Right cardiac atrium (tissue), 5 donors: ENCODE measurements around the gene DPY19L3. TPM values are rescaled to one million over a fixed set of nuclear protein-coding genes. Genes with fewer than 3 reads are reported as not detected.
A peak's percentile ranks its signal among the peaks of the same experiment; 100 is the strongest.
"Not testable (repeated sequence)": the region's sequence is repeated elsewhere in the genome, so short reads cannot be mapped to it uniquely, and the experiment has no call there.

Source experiments
- ATAC-seq, 2 donors: fragments of 200-7000 bp; cut with Tn5 transposase; one replicate each; pipeline versions ENCODE4 v1.8.0 to v1.9.1; 2020; ENCODE audit warnings: moderate library complexity in 2 of 2, mild to moderate bottlenecking in 1 of 2
- DNase-seq, 3 donors: peaks; one replicate each; pipeline ENCODE4 v3.0.0-alpha.2; 2020
- H3K27ac ChIP-seq: one replicate; pipeline ENCODE4 v1.5.1; 2013; ENCODE audit warnings: mild to moderate bottlenecking, low read length, control low read depth, moderate library complexity
- H3K27me3 ChIP-seq: one replicate; pipeline ENCODE4 v1.6.1; 2013; ENCODE audit not compliant: control insufficient read depth, insufficient read depth
- H3K4me1 ChIP-seq: one replicate; pipeline ENCODE4 v1.6.1; 2013; ENCODE audit warnings: low read length; ENCODE audit not compliant: control insufficient read depth, insufficient read depth
- H3K4me3 ChIP-seq: one replicate; pipeline ENCODE4 v1.5.1; 2013; ENCODE audit warnings: low read length, control low read depth
- H3K9me3 ChIP-seq: one replicate; pipeline ENCODE4 v1.6.1; 2013; ENCODE audit warnings: low read length; ENCODE audit not compliant: control insufficient read depth
- WGBS: extraction: QIAGEN DNeasy Blood & Tissue Kit; methylation state at CpG from one replicate; pipeline ENCODE4 v1.1.7; 2013; 5-methylcytosine and 5-hydroxymethylcytosine counted together
- intact Hi-C, 4 donors: fragments of 100-400 bp; cut with DNase I; formaldehyde crosslinking; loops; one replicate each; pipeline versions ENCODE4 v1.11.0 to v1.14.0; 2022 to 2023
- polyA plus RNA-seq: library from polyadenylated mRNA; stranded (reverse); fragments of 200-250 nt; gene quantifications from one replicate; pipeline ENCODE4 v1.2.3, GENCODE V29; 2013
- total RNA-seq, 4 donors: library from RNA; stranded (reverse); fragmentation: NEBNext Ultra II Directional; extraction: Animal tissue kit (Norgen Biotek cat#: 25700); gene quantifications; one replicate each; pipeline ENCODE4 v1.2.1, GENCODE V29; 2021
- donor health status: healthy with polysubstance abuse.
- donor health status: DM: no; HTN: yes; CAD: no.
- donor health status: DM: no; HTN: no; CAD: no.
- donor health status: DM: no; HTN: yes; CAD: no; lungs with severe emphysema.
- donor health status: DM: yes; HTN: yes; CAD: no.

DPY19L3 gene
- total and polyA plus RNA-seq, 5 donors, result 3.2 to 13.3 (median 9.9) TPM

- no peak overlapping the region for H3K4me3 ChIP-seq
- no peaks in the 10 kb centered on the region for H3K9me3 ChIP-seq
- peak; percentile 25 to 73 (median 61) for DNase-seq
- ATAC-seq, result peak in 1 of 2 donors; percentile 42
- H3K27ac ChIP-seq, result no peak overlapping the region
- WGBS, result 64% methylated on average over 7 of the region's 7 CpGs
- intact Hi-C loops, result no loop called here
- H3K4me1 ChIP-seq, result no peaks in the 10 kb centered on the region
- no peaks in the 10 kb centered on the region for H3K27me3 ChIP-seq
These were observed 65.5 kb downstream of the DPY19L3 start for GRCh38 chr19:32471095-32471494.

- ATAC-seq (no peak), DNase-seq (no peak)
- no peaks in the 10 kb centered on the region for H3K27me3 ChIP-seq
- H3K4me3 ChIP-seq, result no peak overlapping the region
- H3K4me1 ChIP-seq, result no peaks in the 10 kb centered on the region
- no peak overlapping the region for H3K27ac ChIP-seq
- intact Hi-C loops, result no loop called here
- WGBS, result 86% methylated on average over 7 of the region's 7 CpGs
- H3K9me3 ChIP-seq, result no peaks in the 10 kb centered on the region
These were observed 66.2 kb downstream of the DPY19L3 start for GRCh38 chr19:32471811-32472210.

- Histone ChIP-seq H3K27ac (no peak overlapping the region), H3K27me3 (no peaks in the 10 kb centered on the region), H3K4me1 (no peaks in the 10 kb centered on the region), H3K4me3 (no peak overlapping the region), H3K9me3 (no peaks in the 10 kb centered on the region)
- intact Hi-C loops, result no loop called here
- DNase-seq (no peak), ATAC-seq (no peak)
- 93% methylated on average over 11 of the region's 11 CpGs for WGBS
These were observed 69.8 kb downstream of the DPY19L3 start for GRCh38 chr19:32475141-32476031.

- no peak for ATAC-seq
- Histone ChIP-seq H3K4me1 (no peaks in the 10 kb centered on the region), H3K27ac (no peak overlapping the region), H3K4me3 (no peak overlapping the region), H3K27me3 (no peaks in the 10 kb centered on the region), H3K9me3 (no peaks in the 10 kb centered on the region)
- WGBS, result 95% methylated on average over 4 of the region's 4 CpGs
- intact Hi-C loops, result no loop called here
- DNase-seq, result no peak
These were observed 70.4 kb downstream of the DPY19L3 start for GRCh38 chr19:32476032-32476350.

- no peaks in the 10 kb centered on the region for H3K4me1 ChIP-seq
- no peak overlapping the region for H3K27ac ChIP-seq
- ATAC-seq, result no peak
- intact Hi-C loops, result no loop called here
- H3K4me3 ChIP-seq, result no peak overlapping the region
- WGBS, result 94% methylated on average over 13 of the region's 13 CpGs
- DNase-seq, result no peak
- H3K9me3 ChIP-seq, result no peaks in the 10 kb centered on the region
- H3K27me3 ChIP-seq, result no peaks in the 10 kb centered on the region
These were observed 74.8 kb downstream of the DPY19L3 start for GRCh38 chr19:32480321-32480720.

- H3K27me3 ChIP-seq, result no peaks in the 10 kb centered on the region
- H3K4me1 ChIP-seq, result no peaks in the 10 kb centered on the region
- intact Hi-C loops, result no loop called here
- WGBS, result 87% methylated on average over 4 of the region's 4 CpGs
- ATAC-seq (no peak), DNase-seq (no peak)
- H3K27ac ChIP-seq, result no peak overlapping the region
- H3K4me3 ChIP-seq, result no peak overlapping the region
- no peaks in the 10 kb centered on the region for H3K9me3 ChIP-seq
These were observed 78.0 kb downstream of the DPY19L3 start for GRCh38 chr19:32483574-32483973.

GRCh38 chr19:32489971-32490370 is 84.4 kb downstream of the DPY19L3 start:
- WGBS, result 89% methylated on average over 2 of the region's 2 CpGs
- Histone ChIP-seq H3K4me1 (no peaks in the 10 kb centered on the region), H3K4me3 (no peak overlapping the region), H3K9me3 (no peaks in the 10 kb centered on the region), H3K27ac (no peak overlapping the region), H3K27me3 (no peaks in the 10 kb centered on the region)
- no peak for ATAC-seq
- no peak for DNase-seq
- intact Hi-C loops, result no loop called here

GRCh38 chr19:32497391-32497790 is 91.8 kb downstream of the DPY19L3 start:
- Histone ChIP-seq H3K4me3 (no peak overlapping the region), H3K4me1 (no peaks in the 10 kb centered on the region), H3K27ac (no peak overlapping the region), H3K9me3 (no peaks in the 10 kb centered on the region), H3K27me3 (no peaks in the 10 kb centered on the region)
- intact Hi-C loops, result no loop called here
- WGBS, result 82% methylated on average over 9 of the region's 9 CpGs
- ATAC-seq, result no peak
- DNase-seq, result no peak

GRCh38 chr19:32498648-32499200 is 93.2 kb downstream of the DPY19L3 start:
- H3K4me3 ChIP-seq, result no peak overlapping the region
- no peak overlapping the region for H3K27ac ChIP-seq
- no peaks in the 10 kb centered on the region for H3K27me3 ChIP-seq
- WGBS, result 63% methylated on average over 6 of the region's 6 CpGs
- intact Hi-C loops, result no loop called here
- no peaks in the 10 kb centered on the region for H3K4me1 ChIP-seq
- DNase-seq (no peak), ATAC-seq (no peak)
- no peaks in the 10 kb centered on the region for H3K9me3 ChIP-seq

GRCh38 chr19:32512498-32512897 is 106.9 kb downstream of the DPY19L3 start:
- ATAC-seq, intact Hi-C loops: not testable (repeated sequence)

GRCh38 chr19:32519023-32519422 is 113.5 kb downstream of the DPY19L3 start:
- WGBS, result 13% methylated on average over 1 of the region's 1 CpG
- Histone ChIP-seq H3K27ac (no peak overlapping the region), H3K4me3 (no peak overlapping the region), H3K9me3 (no peaks in the 10 kb centered on the region), H3K27me3 (no peaks in the 10 kb centered on the region), H3K4me1 (no peaks in the 10 kb centered on the region)
- intact Hi-C loops, result no loop called here
- DNase-seq, result no peak
- ATAC-seq, result no peak

More at GRCh38 chr19:32512498-32512897, 106.9 kb downstream of the DPY19L3 start:
- not testable (repeated sequence) for H3K4me3 ChIP-seq, H3K4me1 ChIP-seq, H3K9me3 ChIP-seq, H3K27me3 ChIP-seq, DNase-seq, H3K27ac ChIP-seq
- WGBS, result 90% methylated on average over 4 of the region's 4 CpGs
